Effector memory CD8-positive, alpha-beta T cell (primary cell): ENCODE data around the gene GLG1.
A peak's percentile ranks its signal among the peaks of the same experiment; 100 is the strongest.

Experiments used
- ATAC-seq: fragments of 150-1000 bp; cut with Tn5 transposase; replicated peaks from 2 replicates; pipeline ENCODE4 v1.10.0; 2021; ENCODE audit warnings: mild to moderate bottlenecking, moderate library complexity
- DNase-seq, 3 experiments: peaks; one replicate each; pipeline ENCODE4 v3.0.0; 2021
- H3K27ac Mint-ChIP-seq, 2 donors: one replicate each; pipeline ENCODE4 v1.8.0; 2022; ENCODE audit warnings: mild to moderate bottlenecking in 2 of 2, mixed read lengths in 2 of 2, moderate library complexity in 2 of 2
- H3K27me3 Mint-ChIP-seq, 2 donors: one replicate each; pipeline ENCODE4 v1.8.0; 2022; ENCODE audit warnings: mixed read lengths in 2 of 2
- H3K36me3 Mint-ChIP-seq: one replicate; pipeline ENCODE4 v1.8.0; 2022; ENCODE audit warnings: mild to moderate bottlenecking, moderate library complexity, mixed read lengths; ENCODE audit not compliant: insufficient read depth
- H3K4me1 Mint-ChIP-seq, 2 donors: one replicate each; pipeline ENCODE4 v1.8.0; 2022; ENCODE audit warnings: low read depth in 2 of 2, mixed read lengths in 2 of 2
- H3K4me3 Mint-ChIP-seq, 2 donors: one replicate each; pipeline ENCODE4 v1.8.0; 2022; ENCODE audit warnings: mild to moderate bottlenecking in 2 of 2, mixed read lengths in 2 of 2, moderate library complexity in 2 of 2
- H3K9me3 Mint-ChIP-seq, 2 donors: one replicate each; pipeline ENCODE4 v1.8.0; 2022; ENCODE audit warnings: mixed read lengths in 2 of 2

The GLG1 gene

DNA sequence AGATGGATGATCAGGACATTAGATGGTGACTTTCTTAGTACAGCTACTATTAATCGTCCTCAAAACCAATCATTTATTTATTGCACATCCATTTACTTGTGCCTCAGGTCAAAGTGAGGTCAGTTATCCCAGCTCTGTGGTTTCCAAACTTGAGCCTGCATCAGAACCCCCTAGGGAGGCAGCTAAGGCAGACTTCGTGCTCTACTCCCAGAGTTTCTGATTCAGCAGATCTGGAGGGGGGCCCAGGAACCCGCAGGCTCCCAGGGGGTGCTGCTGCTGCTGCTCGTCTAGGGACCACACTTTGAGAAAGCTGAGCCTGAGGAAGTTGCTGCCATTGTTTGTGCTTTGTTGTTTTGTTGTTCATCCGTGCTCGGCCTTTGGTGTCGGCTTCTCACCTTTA is 141.6 kb downstream of the GLG1 start:
- peaks cover 12 to 17% of the 10 kb centered on the region in 2 donors for H3K4me1 Mint-ChIP-seq
- H3K27me3 Mint-ChIP-seq = no peaks in the 10 kb centered on the region
- H3K4me3 Mint-ChIP-seq = no peak overlapping the region
- no peaks in the 10 kb centered on the region for H3K9me3 Mint-ChIP-seq
- peak overlapping the region in 1 of 2 donors; percentile 61 for H3K27ac Mint-ChIP-seq
- peaks cover 86% of the 10 kb centered on the region for H3K36me3 Mint-ChIP-seq
- no peak for ATAC-seq
- DNase-seq = no peak

GRCh38 chr16:74463888-74464287 is 143.0 kb downstream of the GLG1 start:
- ATAC-seq (no peak), DNase-seq (no peak)
- Mint-ChIP-seq H3K27ac (no peak overlapping the region), H3K4me3 (no peak overlapping the region), H3K27me3 (no peaks in the 10 kb centered on the region), H3K36me3 (peaks cover 86% of the 10 kb centered on the region), H3K9me3 (no peaks in the 10 kb centered on the region), H3K4me1 (peaks cover 11 to 15% of the 10 kb centered on the region in 2 donors)

GRCh38 chr16:74462361-74462760 is 144.6 kb downstream of the GLG1 start:
- peaks cover 87% of the 10 kb centered on the region for H3K36me3 Mint-ChIP-seq

GRCh38 chr16:74461826-74462225 is 145.1 kb downstream of the GLG1 start:
- ATAC-seq = no peak
- peaks cover 6% of the 10 kb centered on the region in 2 donors for H3K4me1 Mint-ChIP-seq
- H3K27ac Mint-ChIP-seq = peak overlapping the region; percentile 64 to 75
- no peaks in the 10 kb centered on the region for H3K9me3 Mint-ChIP-seq
- H3K36me3 Mint-ChIP-seq = peaks cover 88% of the 10 kb centered on the region
- no peaks in the 10 kb centered on the region for H3K27me3 Mint-ChIP-seq
- DNase-seq = no peak
- no peak overlapping the region for H3K4me3 Mint-ChIP-seq

More at GRCh38 chr16:74462361-74462760, 144.6 kb downstream of the GLG1 start:
- no peaks in the 10 kb centered on the region for H3K27me3 Mint-ChIP-seq
- ATAC-seq (no peak), DNase-seq (no peak)
- peaks cover 9 to 11% of the 10 kb centered on the region in 2 donors for H3K4me1 Mint-ChIP-seq
- H3K4me3 Mint-ChIP-seq = no peak overlapping the region
- H3K9me3 Mint-ChIP-seq = no peaks in the 10 kb centered on the region
- H3K27ac Mint-ChIP-seq = peak overlapping the region in 1 of 2 donors; percentile 64

DNA sequence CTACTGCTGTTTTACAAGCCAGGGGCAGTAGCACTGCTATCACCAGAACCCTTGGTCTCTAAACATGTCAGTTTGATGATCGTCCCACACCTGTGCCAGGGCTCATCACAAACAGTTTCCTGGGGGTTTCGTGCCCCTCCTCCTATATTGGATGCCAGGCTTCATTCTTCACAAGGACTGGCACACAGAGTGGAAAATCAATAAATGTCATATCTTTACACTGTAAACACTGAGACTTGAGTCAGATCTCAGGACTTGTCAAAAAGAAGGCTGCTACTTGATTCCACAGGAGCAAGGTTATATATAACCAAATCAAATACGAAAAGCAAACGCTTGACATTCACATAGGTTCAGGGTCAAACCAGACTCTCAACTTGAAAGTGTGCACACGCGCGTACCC is 146.4 kb downstream of the GLG1 start:
- no peak for ATAC-seq
- H3K9me3 Mint-ChIP-seq = no peaks in the 10 kb centered on the region
- H3K4me3 Mint-ChIP-seq = no peak overlapping the region
- H3K27me3 Mint-ChIP-seq = no peaks in the 10 kb centered on the region
- no peaks in the 10 kb centered on the region for H3K4me1 Mint-ChIP-seq
- peak overlapping the region in 1 of 2 donors; percentile 19 for H3K27ac Mint-ChIP-seq
- peaks cover 93% of the 10 kb centered on the region for H3K36me3 Mint-ChIP-seq
- no peak for DNase-seq

GRCh38 chr16:74456290-74456625 is 150.7 kb downstream of the GLG1 start:
- no peaks in the 10 kb centered on the region for H3K4me1 Mint-ChIP-seq
- ATAC-seq (no peak), DNase-seq (no peak)

DNA sequence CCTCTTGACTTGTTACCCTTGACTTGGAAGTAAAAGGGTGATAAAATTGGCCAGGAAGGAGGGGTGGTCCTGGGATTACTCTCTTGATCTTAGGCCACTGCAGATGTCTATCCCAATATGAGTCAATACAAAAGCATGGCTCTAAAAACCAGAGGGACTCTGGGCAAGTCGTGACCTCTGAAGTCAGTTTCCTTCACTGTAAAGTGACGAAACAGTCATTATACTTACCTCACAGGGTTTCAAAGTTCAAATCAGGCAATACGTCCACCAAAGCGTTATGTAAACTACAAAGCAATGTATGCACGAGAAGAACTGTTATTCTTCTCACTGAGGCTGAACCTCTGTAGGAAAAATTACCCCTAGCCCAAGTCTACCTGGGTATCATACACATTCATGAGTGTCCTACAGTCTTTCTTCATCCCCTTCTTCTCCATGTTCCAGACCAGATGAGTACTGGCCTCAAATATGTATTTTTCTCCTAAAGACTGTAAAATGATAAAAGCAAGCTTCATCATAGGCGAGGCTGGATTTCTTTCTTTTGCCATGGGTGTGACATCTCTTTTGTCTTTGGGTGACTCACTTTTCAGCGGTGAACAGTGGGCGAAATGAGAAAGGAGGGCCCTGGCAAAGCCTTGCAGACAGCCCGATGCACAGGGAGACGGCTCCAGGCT is 151.2 kb downstream of the GLG1 start:
- no peak overlapping the region for H3K4me3 Mint-ChIP-seq
- no peaks in the 10 kb centered on the region for H3K27me3 Mint-ChIP-seq
- no peaks in the 10 kb centered on the region for H3K4me1 Mint-ChIP-seq
- peaks cover 90% of the 10 kb centered on the region for H3K36me3 Mint-ChIP-seq
- DNase-seq (no peak), ATAC-seq (no peak)
- H3K9me3 Mint-ChIP-seq = no peaks in the 10 kb centered on the region
- H3K27ac Mint-ChIP-seq = peak overlapping the region in 1 of 2 donors; percentile 31

More at GRCh38 chr16:74456290-74456625, 150.7 kb downstream of the GLG1 start:
- Mint-ChIP-seq H3K27me3 (no peaks in the 10 kb centered on the region), H3K4me3 (no peak overlapping the region), H3K9me3 (no peaks in the 10 kb centered on the region), H3K27ac (peak overlapping the region in 1 of 2 donors; percentile 31), H3K36me3 (peaks cover 91% of the 10 kb centered on the region)

- Mint-ChIP-seq H3K36me3 (peaks cover 89% of the 10 kb centered on the region), H3K27ac (peak overlapping the region in 1 of 2 donors; percentile 82), H3K4me1 (no peaks in the 10 kb centered on the region), H3K9me3 (no peaks in the 10 kb centered on the region), H3K4me3 (no peak overlapping the region), H3K27me3 (no peaks in the 10 kb centered on the region)
- no peak for DNase-seq
- ATAC-seq = no peak
Observed at GRCh38 chr16:74455213-74455612, 151.7 kb downstream of the GLG1 start.

DNA sequence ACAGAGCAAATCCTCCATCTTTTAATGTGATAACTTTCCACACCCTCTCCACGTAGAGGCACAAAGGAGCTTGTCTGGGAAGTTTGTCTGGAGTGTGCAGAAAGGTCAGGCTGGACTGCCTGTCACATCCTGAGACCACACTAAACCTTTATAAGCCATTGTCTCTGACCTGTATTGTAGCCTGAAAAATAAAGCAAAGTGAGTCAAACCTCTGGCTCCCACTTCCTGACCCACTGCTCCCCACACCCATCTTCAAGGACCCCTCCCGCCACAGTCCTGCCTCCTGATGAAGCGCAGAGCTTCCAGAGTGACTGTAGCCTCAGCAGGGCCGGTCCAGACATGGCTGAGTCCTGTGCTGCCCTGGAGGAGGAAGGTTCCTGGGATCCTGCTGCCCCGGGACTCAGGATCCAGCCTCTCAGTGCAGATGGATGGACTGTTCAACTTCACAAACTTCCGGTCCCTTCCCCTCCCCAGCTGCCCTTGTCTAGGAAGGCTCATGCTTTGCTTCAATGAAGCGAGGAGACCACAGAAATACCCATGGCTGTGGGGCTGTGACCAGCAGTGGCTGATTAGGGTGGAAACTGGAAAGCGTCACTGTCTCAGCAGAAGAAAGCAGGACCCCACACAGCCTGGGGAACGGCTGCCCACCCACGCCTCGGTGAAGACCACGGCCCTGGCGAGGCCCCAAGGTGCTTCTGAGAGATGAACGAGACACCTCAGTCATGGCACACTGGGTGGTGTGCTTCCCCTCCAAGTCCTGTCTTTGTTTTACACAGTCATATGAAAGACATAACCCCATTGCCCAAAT is 154.8 kb downstream of the GLG1 start:
- Mint-ChIP-seq H3K9me3 (no peaks in the 10 kb centered on the region), H3K4me1 (no peaks in the 10 kb centered on the region), H3K36me3 (peaks cover 87% of the 10 kb centered on the region), H3K27me3 (no peaks in the 10 kb centered on the region), H3K4me3 (no peak overlapping the region), H3K27ac (peak overlapping the region in 1 of 2 donors; percentile 49)
- DNase-seq (no peak), ATAC-seq (no peak)

DNA sequence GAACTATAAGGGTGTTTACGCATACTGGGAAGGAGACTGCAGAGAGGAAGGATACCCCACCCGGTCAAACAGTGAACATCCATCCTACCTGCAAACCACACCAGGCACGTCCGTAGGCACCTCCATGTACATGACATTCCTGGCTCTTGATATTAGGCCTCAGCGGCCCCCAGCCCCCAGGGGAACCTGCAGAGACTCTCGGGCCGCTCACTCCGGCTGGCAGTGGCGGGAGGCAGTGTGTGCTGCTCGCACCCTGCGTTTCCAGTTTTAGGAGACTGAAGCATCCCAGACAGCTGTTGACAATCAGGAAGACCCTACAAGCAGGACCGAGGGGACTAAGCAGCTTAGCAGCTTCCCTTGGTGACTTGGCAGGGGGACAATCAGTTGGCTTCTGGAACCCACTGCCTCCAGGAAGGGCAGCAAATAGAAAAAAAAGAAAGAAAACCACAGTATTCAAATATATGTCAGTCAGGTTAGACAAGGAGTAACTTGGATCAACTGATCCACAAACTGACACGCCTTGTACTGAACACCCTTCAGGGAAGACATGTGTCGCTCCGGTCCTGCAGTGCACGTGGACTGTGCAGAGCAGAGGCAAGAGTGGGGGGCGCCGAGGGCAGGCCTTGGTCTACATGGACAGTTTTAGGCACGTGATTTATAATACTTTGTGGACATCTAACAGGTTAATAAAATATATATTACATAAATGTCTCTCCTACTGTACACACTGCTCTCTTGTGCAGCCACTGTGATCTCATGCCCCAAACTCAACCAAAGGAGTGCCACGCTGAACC is 155.8 kb downstream of the GLG1 start:
- peak overlapping the region in 1 of 2 donors; percentile 47 for H3K27ac Mint-ChIP-seq
- no peak overlapping the region for H3K4me3 Mint-ChIP-seq
- ATAC-seq = no peak
- no peaks in the 10 kb centered on the region for H3K4me1 Mint-ChIP-seq
- no peak for DNase-seq
- peaks cover 78% of the 10 kb centered on the region for H3K36me3 Mint-ChIP-seq
- H3K9me3 Mint-ChIP-seq = no peaks in the 10 kb centered on the region
- no peaks in the 10 kb centered on the region for H3K27me3 Mint-ChIP-seq

DNA sequence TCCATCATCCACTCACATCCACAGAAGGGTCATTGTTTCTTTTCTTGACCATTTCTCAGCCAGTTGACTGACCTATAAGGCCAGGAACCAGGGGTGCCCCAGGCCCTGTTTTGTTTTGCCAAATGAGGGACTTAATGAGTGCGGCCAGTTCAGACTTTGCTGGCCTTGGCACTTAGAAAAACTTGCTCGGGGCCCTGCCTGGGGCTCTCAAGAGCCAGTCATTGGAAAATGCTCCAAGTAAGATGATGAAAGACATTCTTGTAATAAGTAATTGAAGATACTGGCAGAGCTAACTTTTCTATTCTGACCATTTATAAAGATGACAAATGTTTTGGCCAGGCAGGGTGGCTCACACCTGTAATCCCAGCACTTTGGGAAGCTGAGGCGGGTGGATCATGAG is 156.7 kb downstream of the GLG1 start:
- Mint-ChIP-seq H3K27ac (peak overlapping the region in 1 of 2 donors; percentile 44), H3K36me3 (peaks cover 70% of the 10 kb centered on the region)

DNA sequence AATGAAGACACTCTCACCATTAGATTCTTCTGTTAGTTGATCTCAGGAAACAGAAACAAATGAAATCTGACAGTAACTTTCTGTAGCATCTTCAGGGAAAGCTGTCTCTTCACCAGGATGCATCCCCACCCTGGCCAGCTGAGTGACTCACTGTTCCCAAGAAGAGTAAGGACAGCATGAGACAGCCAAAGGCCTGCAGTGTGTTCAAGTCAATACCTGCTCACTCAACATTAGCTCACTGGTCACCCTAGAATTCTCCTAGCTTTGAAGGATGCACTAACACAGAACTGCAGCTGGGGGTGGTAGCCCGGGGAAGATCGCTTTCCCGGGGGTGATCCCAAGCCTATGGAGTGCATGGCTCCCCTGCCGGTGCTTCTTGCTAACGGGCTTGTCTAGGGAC is 157.4 kb downstream of the GLG1 start:
- Mint-ChIP-seq H3K27ac (peak overlapping the region in 1 of 2 donors; percentile 44), H3K4me3 (no peak overlapping the region), H3K27me3 (no peaks in the 10 kb centered on the region), H3K9me3 (no peaks in the 10 kb centered on the region), H3K4me1 (no peaks in the 10 kb centered on the region), H3K36me3 (peaks cover 63% of the 10 kb centered on the region)
- DNase-seq = no peak
- no peak for ATAC-seq

More for the DNA sequence above, 156.7 kb downstream of the GLG1 start:
- Mint-ChIP-seq H3K4me1 (no peaks in the 10 kb centered on the region), H3K27me3 (no peaks in the 10 kb centered on the region), H3K9me3 (no peaks in the 10 kb centered on the region), H3K4me3 (no peak overlapping the region)
- ATAC-seq = no peak
- no peak for DNase-seq

DNA sequence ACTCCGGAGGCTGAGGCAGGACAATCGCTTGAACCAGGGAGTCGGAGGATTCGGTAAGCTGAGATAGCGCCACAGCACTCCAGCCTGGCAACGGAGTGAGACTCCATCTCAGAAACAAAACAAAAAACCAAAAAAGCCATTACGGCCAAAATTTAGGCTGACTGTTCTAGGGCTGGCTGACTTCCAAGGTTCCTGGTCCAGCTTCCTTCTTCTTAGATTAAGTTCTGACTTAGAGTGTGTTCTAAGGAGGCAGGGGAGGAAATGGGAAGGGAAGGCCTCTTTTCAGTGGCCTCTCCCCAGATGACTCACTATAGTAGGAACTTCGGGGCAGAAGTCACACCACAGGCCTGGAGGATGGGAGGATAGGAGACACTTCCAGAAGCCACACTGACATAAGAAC is 157.9 kb downstream of the GLG1 start:
- Mint-ChIP-seq H3K9me3 (no peaks in the 10 kb centered on the region), H3K27me3 (no peaks in the 10 kb centered on the region), H3K4me1 (no peaks in the 10 kb centered on the region), H3K27ac (peak overlapping the region in 1 of 2 donors; percentile 44), H3K4me3 (no peak overlapping the region), H3K36me3 (peaks cover 62% of the 10 kb centered on the region)
- DNase-seq = no peak
- ATAC-seq = no peak
